ENCODE results near the gene TMEM132D. TPM values are rescaled to one million over a fixed set of nuclear protein-coding genes. Genes with fewer than 3 reads are reported as not detected.

The TMEM132D gene
- total and polyA plus RNA-seq, 8 donors, result 0.26 to 2.5 (median 0.88) TPM; not detected in 1

DNA sequence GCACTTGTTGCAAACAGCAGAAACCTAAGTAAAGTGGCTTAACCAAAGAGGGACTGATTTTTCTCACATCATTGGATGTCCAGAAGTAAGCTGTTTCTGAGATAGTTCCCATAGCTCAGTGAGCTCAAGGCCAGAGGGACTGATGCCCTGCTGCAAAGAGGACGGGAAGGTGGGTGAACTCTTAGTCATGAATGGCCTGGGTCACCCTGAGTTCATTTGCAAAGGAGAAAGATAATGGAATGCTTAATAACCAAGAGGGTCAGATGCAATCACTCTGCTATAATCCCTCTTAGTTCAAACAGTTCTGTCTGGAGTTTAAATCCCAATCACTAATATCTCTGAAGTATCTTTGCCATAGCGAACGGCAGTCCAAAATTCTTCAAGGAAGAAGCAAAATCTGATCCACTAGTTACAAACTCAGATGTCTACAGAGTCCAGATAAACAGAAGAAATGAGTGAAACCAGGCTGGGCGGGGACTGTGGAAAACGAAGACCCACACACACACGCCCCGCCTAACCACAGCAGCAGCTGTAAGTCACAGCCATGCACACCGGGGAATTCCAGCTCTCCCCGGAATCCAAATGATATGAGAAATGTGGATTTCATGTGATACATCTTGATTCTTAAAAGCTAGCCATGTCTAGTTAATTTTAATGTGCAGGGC is 289.5 kb downstream of the TMEM132D start:
- DNase-seq (no peak), ATAC-seq (no peak)
- intact Hi-C loops (cut with DNase I), result no loop called here
- Histone ChIP-seq H3K27me3 (no peaks in the 10 kb centered on the region), H3K36me3 (no peaks in the 10 kb centered on the region), H3K9me3 (peaks cover 0 to 18% of the 10 kb centered on the region in 2 donors), H3K27ac (no peak overlapping the region), H3K4me1 (no peaks in the 10 kb centered on the region), H3K4me3 (no peak overlapping the region)
- TF ChIP-seq, protein P1, sequence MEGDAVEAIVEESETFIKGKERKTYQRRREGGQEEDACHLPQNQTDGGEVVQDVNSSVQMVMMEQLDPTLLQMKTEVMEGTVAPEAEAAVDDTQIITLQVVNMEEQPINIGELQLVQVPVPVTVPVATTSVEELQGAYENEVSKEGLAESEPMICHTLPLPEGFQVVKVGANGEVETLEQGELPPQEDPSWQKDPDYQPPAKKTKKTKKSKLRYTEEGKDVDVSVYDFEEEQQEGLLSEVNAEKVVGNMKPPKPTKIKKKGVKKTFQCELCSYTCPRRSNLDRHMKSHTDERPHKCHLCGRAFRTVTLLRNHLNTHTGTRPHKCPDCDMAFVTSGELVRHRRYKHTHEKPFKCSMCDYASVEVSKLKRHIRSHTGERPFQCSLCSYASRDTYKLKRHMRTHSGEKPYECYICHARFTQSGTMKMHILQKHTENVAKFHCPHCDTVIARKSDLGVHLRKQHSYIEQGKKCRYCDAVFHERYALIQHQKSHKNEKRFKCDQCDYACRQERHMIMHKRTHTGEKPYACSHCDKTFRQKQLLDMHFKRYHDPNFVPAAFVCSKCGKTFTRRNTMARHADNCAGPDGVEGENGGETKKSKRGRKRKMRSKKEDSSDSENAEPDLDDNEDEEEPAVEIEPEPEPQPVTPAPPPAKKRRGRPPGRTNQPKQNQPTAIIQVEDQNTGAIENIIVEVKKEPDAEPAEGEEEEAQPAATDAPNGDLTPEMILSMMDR (IDR thresholded peaks at IDR 0.05), result no peak

DNA sequence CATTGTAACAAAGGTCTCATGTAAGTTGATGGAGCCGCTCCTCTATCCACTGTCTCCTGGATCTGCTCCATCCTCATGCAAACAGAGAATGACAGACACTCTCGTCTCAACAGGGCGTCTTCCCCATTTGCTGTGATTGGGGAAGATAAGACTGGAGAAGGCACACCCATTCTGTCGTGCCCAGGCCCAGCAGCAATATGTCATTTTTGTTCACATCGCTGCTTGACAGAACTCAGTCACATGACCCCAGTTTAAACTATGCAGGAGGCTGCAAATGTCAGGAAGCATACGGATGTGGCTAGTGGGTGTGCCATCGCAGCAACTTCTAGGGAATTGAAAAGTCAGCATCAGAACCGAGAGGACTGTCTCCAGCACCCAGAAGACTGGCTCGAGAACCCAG is 290.5 kb downstream of the TMEM132D start:
- TF ChIP-seq, protein P1 (IDR thresholded peaks at IDR 0.05), result no peak
- Histone ChIP-seq H3K27ac (no peak overlapping the region), H3K4me3 (no peak overlapping the region), H3K27me3 (no peaks in the 10 kb centered on the region), H3K4me1 (no peaks in the 10 kb centered on the region), H3K9me3 (peaks cover 0 to 19% of the 10 kb centered on the region in 2 donors), H3K36me3 (no peaks in the 10 kb centered on the region)
- no peak for ATAC-seq
- intact Hi-C loops (cut with DNase I), result no loop called here
- no peak for DNase-seq

DNA sequence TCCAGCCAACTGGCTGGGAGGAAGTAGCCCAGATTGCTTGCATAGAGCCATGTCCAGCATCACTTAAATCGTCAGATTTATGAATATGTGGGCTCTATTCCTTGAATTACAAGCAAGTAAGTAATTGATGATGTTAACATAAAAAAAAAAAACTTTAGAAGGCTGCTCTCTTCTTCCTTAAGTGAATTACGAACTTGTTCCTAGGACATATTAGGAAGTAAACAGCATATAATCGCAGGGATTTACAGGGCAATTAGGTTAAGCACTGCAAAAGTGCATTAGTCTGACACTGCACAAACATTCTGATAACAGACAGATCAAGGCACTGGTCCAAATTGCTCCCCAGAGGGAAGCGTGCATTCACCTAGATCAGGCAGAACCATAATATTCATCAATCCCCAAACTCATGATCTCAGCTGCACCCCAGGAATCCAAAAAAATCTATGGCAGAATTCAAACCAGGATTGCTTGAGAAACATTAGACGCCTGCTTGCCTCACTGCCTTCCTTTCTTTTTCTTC is 293.2 kb downstream of the TMEM132D start:
- no peak for ATAC-seq
- TF ChIP-seq, protein P1 (IDR thresholded peaks at IDR 0.05), result no peak
- H3K27me3 ChIP-seq, result no peaks in the 10 kb centered on the region
- peaks cover 0 to 15% of the 10 kb centered on the region in 2 donors for H3K9me3 ChIP-seq
- H3K4me3 ChIP-seq, result no peak overlapping the region
- H3K27ac ChIP-seq, result no peak overlapping the region
- DNase-seq, result no peak
- intact Hi-C loops (cut with DNase I), result no loop called here
- H3K4me1 ChIP-seq, result no peaks in the 10 kb centered on the region
- H3K36me3 ChIP-seq, result no peaks in the 10 kb centered on the region

DNA sequence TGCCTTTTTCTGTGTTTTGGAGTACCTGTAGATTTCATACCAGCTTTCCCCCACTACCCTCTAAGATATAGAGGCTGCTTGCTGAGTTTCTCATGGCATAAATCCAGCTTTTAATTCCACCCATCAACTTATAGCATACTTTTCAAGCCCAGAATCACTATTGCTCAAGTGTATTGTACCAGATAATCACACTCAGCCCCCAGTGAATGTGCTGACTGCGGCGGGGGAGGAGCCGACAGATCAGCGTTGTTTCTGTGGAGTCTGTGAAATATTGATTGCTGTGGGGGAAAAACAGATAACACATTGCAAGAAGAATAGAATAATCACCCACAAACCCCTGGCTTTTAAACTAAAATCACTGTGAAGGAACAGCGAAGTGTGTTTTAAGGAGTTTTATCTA is 296.1 kb downstream of the TMEM132D start:
- no peaks in the 10 kb centered on the region for H3K27me3 ChIP-seq
- peaks cover 0 to 7% of the 10 kb centered on the region in 2 donors for H3K9me3 ChIP-seq
- DNase-seq (no peak), ATAC-seq (peak; percentile 18)
- H3K27ac ChIP-seq, result no peak overlapping the region
- no peak overlapping the region for H3K4me3 ChIP-seq
- TF ChIP-seq, protein P1 (IDR thresholded peaks at IDR 0.05), result no peak
- no peaks in the 10 kb centered on the region for H3K36me3 ChIP-seq
- intact Hi-C loops (cut with DNase I), result no loop called here
- no peaks in the 10 kb centered on the region for H3K4me1 ChIP-seq

DNA sequence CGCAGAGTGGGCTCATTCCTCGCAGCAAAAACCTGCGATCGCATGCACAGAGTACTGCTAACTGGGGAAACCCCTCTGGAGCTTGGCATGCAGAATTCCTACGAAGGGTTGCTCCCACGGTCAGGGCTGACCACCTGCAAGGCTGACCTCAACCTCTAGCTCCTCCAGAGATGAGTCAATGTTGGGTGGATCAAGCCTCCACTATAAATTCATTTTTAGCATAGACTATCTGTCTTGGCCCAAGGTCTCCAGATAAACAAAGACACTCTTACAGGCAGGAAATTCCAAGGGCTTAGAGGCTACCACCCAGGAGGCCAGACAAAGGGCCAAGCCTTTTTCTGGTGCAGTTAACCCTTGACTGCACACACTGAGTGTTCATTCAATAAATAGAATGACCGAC is 296.5 kb downstream of the TMEM132D start:
- TF ChIP-seq, protein P1 (IDR thresholded peaks at IDR 0.05), result no peak
- no peaks in the 10 kb centered on the region for H3K27me3 ChIP-seq
- H3K4me1 ChIP-seq, result no peaks in the 10 kb centered on the region
- H3K36me3 ChIP-seq, result no peaks in the 10 kb centered on the region
- H3K9me3 ChIP-seq, result peaks cover 0 to 9% of the 10 kb centered on the region in 2 donors
- no peak overlapping the region for H3K27ac ChIP-seq
- intact Hi-C loops (cut with DNase I), result no loop called here
- H3K4me3 ChIP-seq, result no peak overlapping the region
- DNase-seq, result no peak
- ATAC-seq, result peak; percentile 50
